ENCODE data around the gene C16orf92.
"Not testable (repeated sequence)": the region's sequence is repeated elsewhere in the genome, so short reads cannot be mapped to it uniquely, and the experiment has no call there.

C16orf92 gene

GRCh38 chr16:30027588-30028437, 4.8 kb downstream of the C16orf92 start:
- DNase-seq: no peak

GRCh38 chr16:30028438-30029076, 5.6 kb downstream of the C16orf92 start:
- DNase-seq: no peak

GRCh38 chr16:30030011-30030685, 7.2 kb downstream of the C16orf92 start:
- DNase-seq: no peak

GRCh38 chr16:30030841-30031413, 7.9 kb downstream of the C16orf92 start, which contains the start of gene TLCD3B:
Gene TLCD3B, minus strand, starts transcription at chr16:30031271. Its CDS starts 744 bp downstream, at chr16:30030527.
- no peak for DNase-seq

- no peak for DNase-seq
These were observed 8.5 kb downstream of the C16orf92 start for GRCh38 chr16:30031477-30031918.

- peak; percentile 66 to 75 for DNase-seq
These were observed 9.3 kb downstream of the C16orf92 start for GRCh38 chr16:30032083-30032819.

- DNase-seq: peak; percentile 39 to 55
These were observed 10.3 kb downstream of the C16orf92 start for GRCh38 chr16:30033270-30033669.

GRCh38 chr16:30040221-30040620, 17.2 kb downstream of the C16orf92 start:
- no peak for DNase-seq

- not testable (repeated sequence) for DNase-seq
These were observed 17.7 kb downstream of the C16orf92 start for GRCh38 chr16:30040690-30041089.

- no peak for DNase-seq
These were observed 18.8 kb downstream of the C16orf92 start for GRCh38 chr16:30041841-30042240.

- DNase-seq: no peak
These were observed 23.2 kb downstream of the C16orf92 start for GRCh38 chr16:30046178-30046577.

- DNase-seq: no peak
These were observed 23.6 kb downstream of the C16orf92 start for GRCh38 chr16:30046588-30046987.

- no peak for DNase-seq
These were observed 26.9 kb downstream of the C16orf92 start for GRCh38 chr16:30049871-30050270.

- DNase-seq: no peak
These were observed 28.5 kb downstream of the C16orf92 start for GRCh38 chr16:30051518-30051917.

GRCh38 chr16:30052671-30053372, 29.8 kb downstream of the C16orf92 start:
- DNase-seq: peak; percentile 96 to 97

GRCh38 chr16:30053376-30054015, 30.5 kb downstream of the C16orf92 start:
- DNase-seq: no peak

- DNase-seq: no peak
These were observed 31.5 kb downstream of the C16orf92 start for GRCh38 chr16:30054451-30054850.

GRCh38 chr16:30054959-30055553, 32.1 kb downstream of the C16orf92 start:
- DNase-seq: peak; percentile 67 to 78

- no peak for DNase-seq
These were observed 37.3 kb downstream of the C16orf92 start for GRCh38 chr16:30060346-30060745.

- no peak for DNase-seq
These were observed 38.0 kb downstream of the C16orf92 start for GRCh38 chr16:30060836-30061554.
